ENCODE data around the gene SF1.

Gene SF1

DNA sequence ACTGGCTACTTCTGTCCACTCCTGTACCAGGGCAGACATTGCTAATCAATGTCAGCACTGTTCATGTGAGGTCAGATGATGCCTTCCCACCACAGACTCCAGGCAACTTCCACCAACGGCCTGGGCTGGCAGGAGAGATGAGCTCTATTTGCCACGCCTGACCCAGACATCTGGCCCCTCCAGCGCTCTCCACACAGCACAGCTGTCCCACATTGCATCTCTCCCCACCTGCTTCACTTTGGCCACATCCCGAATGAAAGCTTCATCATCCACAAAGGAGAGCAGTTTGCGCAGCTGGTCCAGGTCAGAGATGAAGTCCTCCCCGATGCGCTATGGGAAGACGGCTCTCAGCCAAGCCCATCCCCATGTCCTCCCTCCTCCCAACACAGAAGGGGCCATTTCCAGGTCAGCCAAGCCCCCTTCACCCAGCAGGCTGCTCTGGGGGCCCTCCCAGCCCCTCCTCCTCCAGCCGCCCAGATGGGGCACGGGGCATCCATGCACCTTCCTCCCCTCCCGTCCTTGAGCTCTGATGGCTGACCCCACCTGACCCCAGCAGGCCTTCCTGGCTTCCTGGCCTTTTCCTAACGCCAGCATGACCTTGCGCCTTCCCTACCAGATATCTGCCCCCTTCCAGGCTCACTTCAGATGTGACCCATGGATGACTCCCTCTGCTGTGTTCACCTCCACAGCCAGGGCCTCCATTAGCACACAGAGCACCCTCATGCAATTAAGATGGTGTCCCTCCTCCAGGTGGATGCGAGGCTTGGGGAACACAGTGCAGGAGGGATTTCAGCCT lies 26.0 kb downstream of the SF1 start:
- no peak overlapping the region for H3K27ac ChIP-seq
- TF ChIP-seq ZFX (IDR thresholded peaks at IDR 0.05), result no peak
- TF ChIP-seq, protein P1, sequence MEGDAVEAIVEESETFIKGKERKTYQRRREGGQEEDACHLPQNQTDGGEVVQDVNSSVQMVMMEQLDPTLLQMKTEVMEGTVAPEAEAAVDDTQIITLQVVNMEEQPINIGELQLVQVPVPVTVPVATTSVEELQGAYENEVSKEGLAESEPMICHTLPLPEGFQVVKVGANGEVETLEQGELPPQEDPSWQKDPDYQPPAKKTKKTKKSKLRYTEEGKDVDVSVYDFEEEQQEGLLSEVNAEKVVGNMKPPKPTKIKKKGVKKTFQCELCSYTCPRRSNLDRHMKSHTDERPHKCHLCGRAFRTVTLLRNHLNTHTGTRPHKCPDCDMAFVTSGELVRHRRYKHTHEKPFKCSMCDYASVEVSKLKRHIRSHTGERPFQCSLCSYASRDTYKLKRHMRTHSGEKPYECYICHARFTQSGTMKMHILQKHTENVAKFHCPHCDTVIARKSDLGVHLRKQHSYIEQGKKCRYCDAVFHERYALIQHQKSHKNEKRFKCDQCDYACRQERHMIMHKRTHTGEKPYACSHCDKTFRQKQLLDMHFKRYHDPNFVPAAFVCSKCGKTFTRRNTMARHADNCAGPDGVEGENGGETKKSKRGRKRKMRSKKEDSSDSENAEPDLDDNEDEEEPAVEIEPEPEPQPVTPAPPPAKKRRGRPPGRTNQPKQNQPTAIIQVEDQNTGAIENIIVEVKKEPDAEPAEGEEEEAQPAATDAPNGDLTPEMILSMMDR (conservative IDR thresholded peaks at IDR 0.05), result no peak

DNA sequence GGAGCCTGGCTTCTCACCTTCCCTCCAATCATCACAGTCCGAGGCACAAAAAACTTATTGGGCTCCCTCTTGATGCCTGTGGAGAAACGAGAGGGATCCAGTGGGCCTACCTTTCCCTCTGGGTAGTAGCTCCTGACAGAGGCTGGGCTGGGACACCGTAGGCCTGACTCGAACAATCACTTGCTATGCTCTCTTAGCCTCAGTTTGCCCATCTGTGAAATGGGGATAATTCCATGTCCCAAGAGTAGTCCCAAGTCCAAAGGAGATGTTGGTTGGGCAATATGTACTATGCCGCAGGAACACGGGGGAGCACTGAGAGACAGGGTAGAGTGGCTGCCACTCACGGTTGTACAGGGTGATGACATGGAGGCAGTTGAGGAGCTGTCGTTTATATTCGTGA lies 26.8 kb downstream of the SF1 start:
- H3K27ac ChIP-seq, result no peak overlapping the region
- TF ChIP-seq, protein P1 (conservative IDR thresholded peaks at IDR 0.05), result no peak
- TF ChIP-seq ZFX (IDR thresholded peaks at IDR 0.05), result no peak

DNA sequence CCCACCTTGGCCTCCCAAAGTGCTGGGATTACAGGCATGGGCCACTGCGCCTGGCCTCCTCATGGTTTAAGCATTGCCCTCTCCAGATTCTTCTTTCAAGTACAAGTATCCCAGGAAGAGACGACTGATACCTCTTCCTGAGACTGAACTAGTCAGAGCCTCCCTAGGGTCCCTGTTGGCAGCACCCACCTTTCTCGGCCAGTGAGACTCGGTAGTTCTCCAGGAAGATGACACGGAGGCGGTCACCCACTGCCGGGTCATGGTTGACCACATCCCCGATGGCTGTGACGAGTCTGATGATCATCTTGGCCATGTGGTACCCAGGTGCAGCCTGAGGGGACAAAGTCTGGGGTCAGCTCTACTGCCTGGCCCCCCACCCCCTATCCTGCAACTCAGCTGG lies 27.2 kb downstream of the SF1 start:
- H3K27ac ChIP-seq, result no peak overlapping the region
- TF ChIP-seq, protein P1 (conservative IDR thresholded peaks at IDR 0.05), result no peak
- no peak for TF ChIP-seq ZFX (IDR thresholded peaks at IDR 0.05)

DNA sequence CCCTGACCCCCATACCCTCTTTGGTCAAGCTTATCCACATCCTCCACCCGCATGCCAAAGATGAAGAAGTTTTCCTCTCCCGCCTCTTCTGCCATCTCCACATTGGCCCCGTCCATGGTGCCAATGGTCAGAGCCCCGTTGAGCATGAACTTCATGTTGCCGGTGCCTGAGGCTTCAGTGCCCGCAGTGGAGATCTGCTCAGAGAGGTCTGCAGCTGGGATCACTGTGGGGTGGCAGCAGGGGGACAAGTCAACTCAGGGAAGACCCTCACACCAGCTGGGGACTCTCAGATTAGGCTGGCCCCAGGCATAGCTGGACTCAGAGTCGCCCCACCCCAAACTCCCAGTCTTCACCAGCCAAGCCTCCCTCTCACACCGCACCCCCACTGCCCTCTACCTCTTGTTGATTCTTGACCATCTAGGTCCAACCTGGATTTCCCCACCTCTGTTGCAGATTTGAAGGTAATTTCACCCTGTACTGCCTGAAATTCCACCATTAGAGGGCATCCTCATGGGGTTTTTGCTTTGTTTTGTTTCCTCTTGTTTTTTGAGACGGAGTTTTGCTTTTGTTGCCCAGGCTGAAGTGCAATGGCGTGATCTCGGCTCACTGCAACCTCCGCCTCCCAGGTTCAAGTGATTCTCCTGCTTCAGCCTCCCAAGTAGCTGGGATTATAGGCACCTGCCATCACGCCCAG lies 27.8 kb downstream of the SF1 start:
- no peak overlapping the region for H3K27ac ChIP-seq
- TF ChIP-seq, protein P1 (conservative IDR thresholded peaks at IDR 0.05), result no peak
- TF ChIP-seq ZFX (IDR thresholded peaks at IDR 0.05), result no peak

DNA sequence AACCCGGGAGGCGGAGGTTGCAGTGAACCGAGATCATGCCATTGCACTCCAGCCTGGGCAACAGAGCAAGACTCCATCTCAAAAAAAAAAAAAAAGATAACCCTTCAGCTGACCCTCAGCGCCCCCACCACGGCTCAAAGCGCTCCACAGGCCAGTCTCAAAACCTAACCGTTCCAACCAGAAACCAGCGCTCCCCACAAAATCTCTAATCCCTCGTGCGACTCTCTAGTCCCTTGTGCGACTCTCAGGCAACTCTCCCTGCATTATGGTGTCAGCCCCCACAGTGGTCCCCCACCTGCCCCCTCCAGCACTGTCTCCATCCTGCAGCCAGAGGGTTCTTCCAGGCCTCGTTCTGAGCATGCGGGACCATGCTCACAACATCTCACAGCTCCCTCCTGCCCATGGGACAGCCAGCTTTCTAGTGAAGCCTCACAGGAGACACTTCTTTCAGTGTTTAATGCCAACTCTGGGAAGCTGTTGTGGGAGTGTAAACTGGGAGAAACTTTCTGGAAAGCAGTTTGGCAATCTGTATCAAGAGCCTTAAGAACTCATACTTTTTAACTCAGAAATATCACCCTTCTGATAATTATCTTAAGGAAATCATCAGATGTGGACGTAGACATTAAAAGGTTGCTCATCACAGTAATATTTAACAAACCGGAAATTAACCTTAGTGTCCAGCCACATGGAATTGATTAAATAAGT lies 30.2 kb downstream of the SF1 start:
- no peak for TF ChIP-seq ZFX (IDR thresholded peaks at IDR 0.05)
- TF ChIP-seq, protein P1 (conservative IDR thresholded peaks at IDR 0.05), result no peak
- H3K27ac ChIP-seq, result no peak overlapping the region

DNA sequence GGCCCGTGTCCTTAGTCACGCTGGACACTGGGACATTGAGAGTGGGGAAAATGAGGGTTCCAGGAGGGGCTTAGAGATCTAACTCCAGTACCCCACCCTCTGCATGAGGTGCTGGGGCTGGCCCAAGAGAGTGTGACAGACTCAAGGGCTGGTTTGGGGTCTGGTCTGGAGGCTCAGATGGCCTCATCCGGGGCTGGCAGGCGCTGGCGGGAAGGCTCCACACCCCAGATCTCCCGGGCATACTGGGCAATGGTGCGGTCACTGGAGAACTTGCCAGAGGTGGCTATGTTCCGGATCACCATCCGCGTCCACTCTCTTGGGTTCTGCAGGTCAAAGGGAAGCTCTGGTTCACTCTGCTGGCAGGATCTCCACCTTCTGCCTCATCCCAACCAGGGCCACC lies 31.9 kb downstream of the SF1 start:
- TF ChIP-seq, protein P1 (conservative IDR thresholded peaks at IDR 0.05), result no peak
- TF ChIP-seq ZFX (IDR thresholded peaks at IDR 0.05), result no peak
- H3K27ac ChIP-seq, result no peak overlapping the region

Data from C4-2B (cell line).